HG03139 (cell line): ENCODE measurements around the gene AMPD2.

ENCODE experiments used
- ATAC-seq: cut with Tn5 transposase; IDR thresholded peaks from one replicate; pipeline ENCODE4 v1.9.1; 2021; ENCODE audit not compliant: unreplicated experiment

Gene AMPD2

DNA sequence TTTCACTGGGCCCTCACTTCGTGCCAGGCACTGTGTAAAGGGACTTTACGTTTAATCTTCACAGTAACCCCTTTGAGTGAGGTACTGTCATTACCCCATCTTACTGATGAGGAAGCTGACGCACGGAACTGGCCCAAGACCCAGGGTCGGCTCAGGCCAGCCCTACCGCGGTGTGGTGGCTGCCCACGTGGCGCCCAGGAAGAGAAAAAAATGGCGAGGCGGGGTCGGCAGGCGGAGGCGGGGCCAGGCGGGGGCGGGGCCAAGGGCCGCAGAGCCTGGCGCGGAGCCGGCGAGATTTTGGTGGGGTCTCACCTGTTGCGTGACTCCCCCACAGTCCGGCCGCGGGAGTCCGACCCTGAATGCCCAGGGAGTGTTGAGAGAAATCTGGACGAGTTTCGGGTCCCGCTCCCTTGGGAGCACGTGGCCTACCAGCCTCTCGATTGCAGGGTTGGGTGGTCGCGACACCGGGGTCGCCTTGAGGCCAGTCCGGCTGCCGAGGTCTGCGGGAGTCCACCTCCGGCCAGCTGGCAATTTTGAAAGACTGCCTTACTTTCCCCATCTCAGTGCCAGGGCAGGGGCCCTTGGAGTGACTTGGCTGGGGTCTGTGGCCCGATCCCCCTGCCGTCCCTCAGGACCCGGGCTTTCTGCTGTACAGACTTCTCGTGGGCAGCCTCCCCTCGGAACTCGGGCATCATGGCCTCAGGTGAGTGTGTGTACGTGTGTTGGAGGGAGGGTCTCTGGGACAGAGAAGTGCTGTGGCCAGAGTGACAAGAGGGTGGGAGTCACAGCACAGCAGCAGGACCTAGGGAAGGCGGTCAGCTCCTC, at the start of gene AMPD2, which contains the start of gene GNAT2:
Gene AMPD2, plus strand, starts transcription at position 262 of the 825 bp plus-strand sequence. CDS start 1,339 bp downstream, outside the sequence.
Gene GNAT2, minus strand, starts transcription at position 41 of the 825 bp plus-strand sequence. CDS start 6,746 bp downstream, outside the sequence.
- ATAC-seq: no peak

DNA sequence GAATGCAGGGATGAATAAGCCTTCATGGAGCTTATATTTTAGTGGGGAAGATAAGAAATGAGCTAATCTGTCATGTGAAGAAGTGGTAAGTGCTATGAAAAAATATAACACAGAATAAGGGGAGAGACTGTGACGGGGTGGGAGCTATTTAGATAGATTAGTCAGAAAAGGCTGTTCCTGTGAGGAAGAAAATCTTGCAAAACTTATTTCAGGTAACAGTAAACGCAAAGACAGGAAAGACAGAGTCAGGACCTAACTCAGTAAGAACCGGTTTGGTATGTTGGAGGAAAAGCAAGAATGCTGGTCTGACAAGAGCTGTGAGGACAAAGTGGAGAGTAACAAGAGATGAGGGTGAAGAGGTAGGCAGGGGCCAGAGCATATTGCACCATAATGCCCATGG, 49.2 kb upstream of the AMPD2 start:
- ATAC-seq: no peak

DNA sequence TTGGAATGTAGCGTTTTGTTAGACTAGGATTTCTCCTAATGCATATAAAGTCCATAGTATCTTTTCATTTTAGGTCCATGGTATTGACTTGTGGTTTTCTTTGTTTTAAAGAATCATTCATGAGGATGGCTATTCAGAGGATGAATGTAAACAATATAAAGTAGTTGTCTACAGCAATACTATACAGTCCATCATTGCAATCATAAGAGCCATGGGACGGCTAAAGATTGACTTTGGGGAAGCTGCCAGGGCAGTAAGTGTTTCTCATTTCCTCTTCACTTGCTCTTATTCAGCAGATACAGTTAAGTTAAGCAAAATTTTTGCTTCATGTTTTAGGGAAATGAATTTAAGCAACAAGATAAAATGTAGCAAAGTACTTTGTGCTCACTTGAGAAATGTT, 45.9 kb upstream of the AMPD2 start:
- no peak for ATAC-seq

GRCh38 chr1:109578947-109579443, 40.6 kb upstream of the AMPD2 start:
- no peak for ATAC-seq

DNA sequence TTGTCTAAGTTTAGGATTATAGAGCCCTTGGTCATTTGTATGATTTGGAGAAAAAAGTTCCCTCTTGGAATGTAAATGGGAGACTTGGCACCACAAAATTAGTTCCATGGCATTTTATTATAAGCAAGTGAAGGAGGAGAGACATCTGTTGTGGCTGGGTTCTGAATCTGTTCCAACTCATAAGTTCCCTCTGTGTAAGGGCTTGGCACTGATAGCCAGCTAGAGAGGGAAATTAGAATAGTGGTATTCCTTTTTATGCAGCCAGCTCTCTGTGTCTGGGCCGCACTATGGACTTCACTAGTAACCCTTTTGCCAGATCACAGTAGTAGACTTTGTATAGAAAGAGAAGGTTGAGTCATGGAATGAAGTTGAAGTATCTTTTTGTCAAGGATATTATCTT, 40.1 kb upstream of the AMPD2 start:
- no peak for ATAC-seq

DNA sequence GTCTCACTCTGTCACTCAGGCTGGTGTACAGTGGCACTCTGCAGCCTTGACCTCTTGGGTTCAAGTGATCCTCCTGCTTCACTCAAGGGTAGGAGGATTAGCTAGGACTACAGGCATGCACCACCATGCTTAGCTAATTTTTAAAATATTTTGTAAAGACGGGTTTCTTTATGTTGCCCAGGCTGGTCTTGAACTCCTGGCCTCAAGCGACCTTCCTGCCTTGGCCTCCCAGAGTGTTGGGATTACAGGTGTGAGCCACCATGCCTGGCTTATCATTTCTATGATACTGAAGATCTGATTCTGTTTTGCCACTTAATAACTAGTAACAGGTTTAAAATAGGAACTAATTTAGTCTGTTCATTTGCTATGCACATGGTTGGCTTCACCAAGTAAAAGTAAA, 37.6 kb upstream of the AMPD2 start:
- ATAC-seq: no peak

DNA sequence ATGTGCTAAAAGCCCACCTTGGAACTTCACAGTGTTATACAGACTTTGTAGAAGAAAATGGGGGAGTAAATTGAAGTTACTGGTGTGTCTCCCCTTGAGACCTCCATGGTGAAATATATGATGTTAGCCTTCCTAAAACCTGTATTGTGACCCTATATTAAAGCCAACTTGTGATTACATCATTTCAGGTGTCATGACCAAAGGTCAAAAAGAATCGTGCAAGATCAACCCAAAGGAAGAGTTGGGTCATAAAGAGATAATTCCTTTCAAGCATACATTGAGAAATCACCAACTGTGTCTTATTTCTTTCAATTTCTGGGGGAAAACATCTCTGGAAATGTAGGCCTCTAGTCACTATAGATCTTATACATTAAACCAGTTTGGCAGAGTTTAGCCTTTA, 34.9 kb upstream of the AMPD2 start:
- ATAC-seq: no peak

- no peak for ATAC-seq
Observed at GRCh38 chr1:109586055-109586454, 33.6 kb upstream of the AMPD2 start.

- ATAC-seq: no peak
Observed at GRCh38 chr1:109589177-109589576, 30.5 kb upstream of the AMPD2 start.

DNA sequence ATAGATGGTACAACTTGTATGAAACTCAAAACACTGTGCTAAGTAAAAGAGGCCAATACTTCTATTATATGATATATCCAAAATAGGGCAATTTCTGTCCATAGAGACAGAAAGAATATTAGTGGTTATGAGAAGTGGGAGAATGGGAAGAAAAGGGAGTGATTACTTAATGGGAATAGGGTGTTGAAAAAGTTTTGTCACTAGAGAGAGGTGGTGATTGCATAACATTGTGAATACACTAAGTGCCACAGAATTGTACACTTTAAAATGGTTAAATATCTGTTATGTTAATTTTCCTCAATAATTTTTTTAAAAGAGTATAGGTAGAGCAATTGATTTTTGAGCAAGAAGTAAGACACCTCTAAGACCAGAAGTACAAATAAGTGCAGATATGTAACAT, 30.0 kb upstream of the AMPD2 start:
- ATAC-seq: no peak

DNA sequence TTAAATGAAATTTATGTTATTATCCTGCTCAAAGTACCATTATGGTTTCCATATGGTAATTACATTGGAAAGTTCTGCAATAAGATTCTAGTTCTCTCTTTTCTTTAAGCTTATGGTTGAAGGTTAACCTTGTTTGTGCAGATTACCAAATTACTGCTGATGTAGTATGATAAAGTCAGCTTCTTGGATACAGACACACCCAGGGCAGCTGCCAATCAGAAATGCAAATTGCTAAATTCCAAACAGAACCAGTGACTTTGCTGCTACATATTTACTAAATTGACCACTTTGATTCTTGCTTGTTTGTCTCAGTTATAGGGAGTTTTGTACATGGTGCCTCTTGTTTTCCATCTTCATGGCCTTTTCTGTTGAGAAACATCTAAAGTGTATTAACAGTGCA, 26.7 kb upstream of the AMPD2 start:
- ATAC-seq: no peak

DNA sequence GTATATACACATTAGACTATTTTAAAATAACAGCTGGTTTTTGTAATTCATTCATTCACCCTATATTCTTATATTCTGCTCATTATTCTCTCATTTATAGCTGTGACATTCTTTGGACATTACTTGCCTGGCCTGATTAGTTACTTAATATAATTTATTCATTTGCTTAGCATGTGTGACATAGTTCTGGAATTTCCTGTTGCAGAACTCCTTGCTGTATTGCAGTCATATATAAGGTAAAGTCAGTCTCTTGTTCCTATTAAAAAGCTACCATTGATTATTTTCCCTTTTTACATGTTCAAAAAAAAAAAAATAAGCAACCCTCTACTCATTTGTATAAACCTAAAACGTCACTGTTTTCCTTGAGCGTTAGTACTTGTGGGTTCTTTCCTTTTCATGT, 24.1 kb upstream of the AMPD2 start:
- no peak for ATAC-seq

- no peak for ATAC-seq
Observed at GRCh38 chr1:109598156-109598555, 21.5 kb upstream of the AMPD2 start.

DNA sequence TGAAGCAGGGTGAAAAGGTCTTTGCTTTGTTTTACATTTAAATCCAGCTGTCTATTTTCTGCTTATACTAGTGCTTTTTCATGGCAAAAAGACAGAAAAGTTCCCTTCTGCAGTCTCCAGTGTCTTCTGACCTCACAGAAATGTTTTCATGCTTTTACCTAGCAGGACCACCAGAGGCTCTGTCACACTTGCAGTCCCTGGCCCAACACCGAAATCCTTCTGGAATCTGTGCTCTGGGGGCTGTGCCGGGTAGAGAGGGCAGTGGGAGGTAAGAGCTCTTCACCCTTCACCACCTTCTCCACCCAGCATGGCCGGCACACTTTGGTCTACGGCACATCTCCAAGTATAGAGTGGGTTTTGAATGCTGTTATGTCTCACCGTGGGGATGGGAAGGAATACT, 21.0 kb upstream of the AMPD2 start:
- ATAC-seq: no peak

- ATAC-seq: no peak
Observed at GRCh38 chr1:109603229-109603628, 16.4 kb upstream of the AMPD2 start.

- no peak for ATAC-seq
Observed at GRCh38 chr1:109605381-109605780, 14.3 kb upstream of the AMPD2 start.

DNA sequence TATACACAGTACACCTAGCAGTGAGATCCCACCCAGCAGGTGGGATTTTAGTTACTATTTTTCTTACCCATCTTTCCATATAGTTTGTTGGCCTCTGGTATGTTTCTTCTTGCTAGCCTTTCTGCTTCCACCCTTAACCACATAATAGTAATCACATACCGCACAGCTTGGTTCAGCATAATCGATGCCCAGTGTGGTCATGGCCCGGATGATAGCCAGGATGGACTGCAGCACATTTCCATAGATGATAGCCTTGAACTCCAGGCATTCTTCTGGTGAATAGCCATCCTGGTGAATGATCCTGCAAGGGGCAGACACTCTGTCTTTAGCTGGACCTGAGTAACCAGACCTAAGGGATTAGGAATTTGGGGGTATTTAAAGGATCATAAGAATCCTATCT, 9.8 kb upstream of the AMPD2 start:
- no peak for ATAC-seq

DNA sequence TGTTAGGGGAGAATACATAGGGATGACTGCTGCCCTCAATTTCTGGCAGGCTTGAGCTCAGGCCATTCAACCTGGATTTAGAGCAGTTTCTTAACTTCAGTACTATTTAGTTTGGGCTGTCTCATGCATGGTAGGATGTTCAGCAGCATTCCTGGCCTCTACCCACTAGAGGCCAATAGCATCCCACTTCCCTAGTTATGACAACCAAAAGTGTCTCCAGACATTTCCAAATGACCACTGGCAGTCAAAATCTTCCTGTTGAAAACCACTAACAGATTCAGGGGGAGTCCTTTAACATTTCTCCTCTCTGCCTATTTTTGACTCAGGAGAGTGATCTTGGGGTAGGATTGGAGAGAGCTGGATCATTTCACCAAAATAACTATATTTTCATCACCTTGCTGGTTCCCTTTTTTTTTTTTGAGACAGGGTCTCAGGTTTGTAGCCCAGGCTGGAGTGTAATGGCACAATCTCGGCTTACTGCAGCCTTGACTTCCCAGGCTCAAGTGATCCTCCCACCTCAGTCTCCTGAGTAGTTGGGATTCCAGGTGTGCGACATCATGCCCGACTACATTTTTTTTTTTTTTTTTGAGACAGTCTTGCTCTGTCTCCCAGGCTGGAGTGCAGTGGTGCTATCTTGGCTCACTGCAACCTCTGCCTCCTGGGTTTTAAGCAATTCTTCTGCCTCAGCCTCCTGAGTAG, 8.9 kb upstream of the AMPD2 start:
- no peak for ATAC-seq

GRCh38 chr1:109611308-109611990, 8.2 kb upstream of the AMPD2 start:
- no peak for ATAC-seq

DNA sequence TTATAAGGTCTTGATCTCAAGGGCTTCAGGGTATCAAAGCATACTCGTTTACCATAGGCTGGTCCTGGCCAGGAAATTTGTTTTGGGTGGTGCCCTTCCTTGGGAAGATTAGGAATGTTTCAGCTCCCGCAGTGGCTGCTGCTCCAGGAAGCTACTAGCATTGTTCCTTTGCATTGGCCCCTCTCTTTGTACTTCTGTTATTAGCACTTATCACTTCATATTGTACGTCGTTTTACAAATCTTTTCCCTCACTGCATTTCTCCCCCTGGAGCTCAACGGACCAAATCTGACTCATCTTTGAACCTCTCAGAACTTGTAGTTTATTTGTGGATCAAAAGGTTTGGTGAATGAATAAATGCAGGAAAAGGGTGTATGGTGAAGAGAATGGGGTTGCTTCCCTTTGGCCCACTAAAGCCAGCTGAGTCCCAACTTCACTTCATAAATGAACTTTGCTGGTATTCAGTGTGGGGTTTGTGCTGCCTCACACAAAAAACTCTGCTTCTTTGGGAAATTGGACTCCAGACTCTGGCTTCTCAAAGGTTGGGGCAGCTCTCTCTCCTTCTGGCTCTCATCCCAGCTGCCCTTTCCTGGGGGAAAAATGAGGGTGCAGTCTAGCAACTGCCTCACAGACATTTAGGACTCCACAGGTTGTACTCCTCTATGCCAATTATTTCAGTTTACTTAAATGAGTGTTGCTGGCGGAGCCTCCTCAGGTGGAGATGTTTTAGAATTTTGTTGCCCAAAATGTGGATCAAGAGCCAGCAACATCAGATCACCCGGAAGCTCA, 6.1 kb upstream of the AMPD2 start:
- ATAC-seq: no peak

GRCh38 chr1:109615879-109616278, 3.8 kb upstream of the AMPD2 start:
- no peak for ATAC-seq
